Calu3 (cell line): ENCODE results near the gene IFNLR1. TPM values are rescaled to one million over a fixed set of nuclear protein-coding genes. Genes with fewer than 3 reads are reported as not detected.

Experiments used
- BruUV-seq: library from RNA; stranded (reverse); fragments of 400-500 nt; replicated peaks from 2 replicates; lab custom pipeline; 2021; lab: Mats Ljungman, UMichigan
- CTCF ChIA-PET: fragments of 300-600 bp; sonication (Branson Sonifier 250); formaldehyde crosslinking; loops from one replicate; lab custom pipeline; 2022; ENCODE audit warnings: antibody characterized with exemption; lab: Charles Lee
- DNase-seq: peaks from one replicate; pipeline ENCODE4 v3.0.0; 2022
- H3K27ac Mint-ChIP-seq: one replicate; pipeline ENCODE4 v1.8.0; 2022; ENCODE audit warnings: mixed read lengths; ENCODE audit not compliant: unreplicated experiment
- H3K27me3 Mint-ChIP-seq: one replicate; pipeline ENCODE4 v1.8.0; 2022; ENCODE audit warnings: mixed read lengths; ENCODE audit not compliant: unreplicated experiment
- H3K36me3 Mint-ChIP-seq: one replicate; pipeline ENCODE4 v1.8.0; 2022; ENCODE audit warnings: mild to moderate bottlenecking, moderate library complexity, mixed read lengths; ENCODE audit not compliant: insufficient read depth, unreplicated experiment
- H3K4me1 Mint-ChIP-seq: one replicate; pipeline ENCODE4 v1.8.0; 2022; ENCODE audit warnings: mild to moderate bottlenecking, low read depth, mixed read lengths; ENCODE audit not compliant: unreplicated experiment
- H3K4me3 Mint-ChIP-seq: one replicate; pipeline ENCODE4 v1.8.0; 2022; ENCODE audit warnings: mild to moderate bottlenecking, low read depth, moderate library complexity, mixed read lengths; ENCODE audit not compliant: unreplicated experiment
- H3K9me3 Mint-ChIP-seq: one replicate; pipeline ENCODE4 v1.8.0; 2022; ENCODE audit warnings: low read depth, mixed read lengths; ENCODE audit not compliant: unreplicated experiment
- intact Hi-C: fragments of 100-400 bp; cut with micrococcal nuclease; formaldehyde crosslinking; loops from one replicate; pipeline ENCODE4 v1.10.0; 2022; ENCODE audit not compliant: unreplicated experiment
- total RNA-seq: library from RNA; stranded (reverse); gene quantifications from 2 replicates; pipeline ENCODE4 v1.2.3, GENCODE V29; 2022
- TF ChIP-seq, protein P1 (sequence below): fragments of 200-600 bp; IDR thresholded peaks from one replicate; pipeline ENCODE4 v1.8.0; 2022; ENCODE audit warnings: antibody characterized with exemption; ENCODE audit not compliant: unreplicated experiment

The IFNLR1 gene
- total RNA-seq, 1 experiment from 2014 or later, result 4.5 TPM

DNA sequence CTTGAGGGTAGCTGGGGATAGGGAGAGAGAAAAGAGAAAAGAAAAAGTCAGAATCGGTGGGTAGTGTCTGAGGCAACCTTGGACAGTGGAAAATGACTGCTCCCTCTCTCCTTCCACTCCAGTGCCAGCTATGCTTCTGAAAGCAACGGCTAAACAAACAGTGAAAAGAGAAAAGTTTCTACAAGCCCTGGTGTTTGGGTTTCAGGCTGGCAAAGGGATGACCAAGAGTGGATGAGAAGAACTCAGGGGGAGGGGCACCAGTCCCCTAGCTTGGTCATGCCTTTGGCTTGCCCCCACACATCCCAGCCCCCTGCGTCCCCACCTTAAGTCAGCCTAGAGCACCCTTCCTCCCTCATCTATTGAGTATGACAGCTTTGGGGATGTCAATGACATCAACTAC, 52.7 kb downstream of the IFNLR1 start:
- no peak for DNase-seq
- intact Hi-C loops, result no loop called here

DNA sequence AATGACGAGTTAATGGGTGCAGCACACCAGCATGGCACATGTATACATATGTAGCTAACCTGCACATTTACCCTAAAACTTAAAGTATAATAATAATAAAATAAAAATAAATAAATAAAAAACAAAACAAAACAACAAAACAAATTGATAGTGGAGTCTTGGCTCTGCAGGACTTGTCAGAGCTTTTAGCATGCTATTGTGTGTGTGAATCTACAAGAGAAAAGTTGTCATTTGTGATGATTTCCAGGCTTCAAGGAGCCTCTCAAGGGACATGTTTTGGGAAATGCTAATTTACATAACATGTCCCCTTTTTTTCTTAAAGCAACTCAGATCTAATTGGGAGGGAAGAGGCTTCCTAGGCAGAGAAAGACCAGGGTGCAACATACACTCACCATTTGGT, 53.3 kb downstream of the IFNLR1 start:
- no peak for DNase-seq
- peaks cover 6% of the 10 kb centered on the region for H3K4me1 Mint-ChIP-seq
- H3K36me3 Mint-ChIP-seq, result peaks cover 4% of the 10 kb centered on the region
- intact Hi-C loops, result no loop called here
- BruUV-seq, result no TSS peak
- H3K4me3 Mint-ChIP-seq, result no peak overlapping the region
- no peak overlapping the region for H3K27ac Mint-ChIP-seq
- H3K9me3 Mint-ChIP-seq, result peaks cover 11% of the 10 kb centered on the region
- TF ChIP-seq, protein P1, sequence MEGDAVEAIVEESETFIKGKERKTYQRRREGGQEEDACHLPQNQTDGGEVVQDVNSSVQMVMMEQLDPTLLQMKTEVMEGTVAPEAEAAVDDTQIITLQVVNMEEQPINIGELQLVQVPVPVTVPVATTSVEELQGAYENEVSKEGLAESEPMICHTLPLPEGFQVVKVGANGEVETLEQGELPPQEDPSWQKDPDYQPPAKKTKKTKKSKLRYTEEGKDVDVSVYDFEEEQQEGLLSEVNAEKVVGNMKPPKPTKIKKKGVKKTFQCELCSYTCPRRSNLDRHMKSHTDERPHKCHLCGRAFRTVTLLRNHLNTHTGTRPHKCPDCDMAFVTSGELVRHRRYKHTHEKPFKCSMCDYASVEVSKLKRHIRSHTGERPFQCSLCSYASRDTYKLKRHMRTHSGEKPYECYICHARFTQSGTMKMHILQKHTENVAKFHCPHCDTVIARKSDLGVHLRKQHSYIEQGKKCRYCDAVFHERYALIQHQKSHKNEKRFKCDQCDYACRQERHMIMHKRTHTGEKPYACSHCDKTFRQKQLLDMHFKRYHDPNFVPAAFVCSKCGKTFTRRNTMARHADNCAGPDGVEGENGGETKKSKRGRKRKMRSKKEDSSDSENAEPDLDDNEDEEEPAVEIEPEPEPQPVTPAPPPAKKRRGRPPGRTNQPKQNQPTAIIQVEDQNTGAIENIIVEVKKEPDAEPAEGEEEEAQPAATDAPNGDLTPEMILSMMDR, result no peak
- CTCF ChIA-PET, result no interaction called here
- H3K27me3 Mint-ChIP-seq, result no peaks in the 10 kb centered on the region

More for the DNA sequence above, 52.7 kb downstream of the IFNLR1 start:
- TF ChIP-seq, protein P1, result no peak
- BruUV-seq, result no TSS peak
- CTCF ChIA-PET, result no interaction called here
- peaks cover 3% of the 10 kb centered on the region for H3K36me3 Mint-ChIP-seq
- no peak overlapping the region for H3K4me3 Mint-ChIP-seq
- H3K27ac Mint-ChIP-seq, result no peak overlapping the region
- no peaks in the 10 kb centered on the region for H3K27me3 Mint-ChIP-seq
- H3K4me1 Mint-ChIP-seq, result peaks cover under 1% of the 10 kb centered on the region
- H3K9me3 Mint-ChIP-seq, result peaks cover 6% of the 10 kb centered on the region

DNA sequence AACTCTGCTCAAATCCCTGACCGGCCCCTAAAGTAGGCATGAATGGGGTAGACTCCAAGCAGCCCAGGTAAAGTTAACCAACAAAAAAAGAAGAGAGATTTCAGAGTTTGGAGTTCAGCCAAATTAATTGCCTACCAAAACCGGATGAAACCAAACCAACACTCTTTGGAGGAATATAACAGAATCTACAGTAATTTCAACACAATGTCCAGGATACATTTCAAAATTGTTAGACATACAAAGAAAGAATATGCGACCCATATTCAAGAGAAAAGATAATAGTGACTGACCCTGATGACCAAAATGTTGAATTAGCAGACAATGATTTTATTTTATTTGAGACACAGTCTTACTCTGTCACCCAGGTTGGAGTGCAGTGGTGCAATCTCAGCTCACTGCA, 56.7 kb downstream of the IFNLR1 start:
- CTCF ChIA-PET, result no interaction called here
- intact Hi-C loops, result no loop called here
- no peak for DNase-seq
- peaks cover 9% of the 10 kb centered on the region for H3K4me1 Mint-ChIP-seq
- no peaks in the 10 kb centered on the region for H3K27me3 Mint-ChIP-seq
- TF ChIP-seq, protein P1, result no peak
- H3K9me3 Mint-ChIP-seq, result peaks cover 11% of the 10 kb centered on the region
- H3K36me3 Mint-ChIP-seq, result peaks cover 4% of the 10 kb centered on the region
- no peak overlapping the region for H3K27ac Mint-ChIP-seq
- no TSS peak for BruUV-seq
- no peak overlapping the region for H3K4me3 Mint-ChIP-seq

DNA sequence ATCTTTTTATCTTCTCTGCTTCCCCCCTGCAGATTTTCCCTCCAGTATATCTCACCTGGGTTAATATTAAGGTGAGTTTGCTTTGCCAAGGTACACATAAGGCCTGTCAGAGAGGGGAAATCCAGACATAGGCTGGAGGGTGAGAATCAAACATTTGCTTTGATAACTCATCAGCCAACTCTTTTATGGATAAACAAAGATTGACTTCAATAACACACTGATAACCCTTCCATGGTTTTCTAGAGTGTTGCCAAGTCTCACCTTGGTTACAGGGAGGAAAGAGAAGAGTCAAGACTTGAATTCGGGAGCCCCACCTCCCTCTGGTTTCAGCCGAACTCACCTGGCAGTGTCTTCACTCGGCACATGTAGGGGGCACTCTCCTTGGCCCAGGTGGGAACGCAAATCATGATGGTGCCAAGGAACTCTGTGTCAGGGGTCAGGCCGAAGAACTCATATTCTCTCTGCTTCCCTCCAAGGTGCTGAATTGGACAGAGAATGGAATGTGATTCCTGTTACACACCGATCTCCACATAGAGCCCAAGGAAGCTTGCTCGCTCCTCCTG, 59.2 kb downstream of the IFNLR1 start:
- H3K27ac Mint-ChIP-seq, result no peak overlapping the region
- CTCF ChIA-PET, result no interaction called here
- no peak for DNase-seq
- BruUV-seq, result no TSS peak
- H3K4me1 Mint-ChIP-seq, result peaks cover 9% of the 10 kb centered on the region
- TF ChIP-seq, protein P1, result no peak
- H3K9me3 Mint-ChIP-seq, result peaks cover 11% of the 10 kb centered on the region
- no peak overlapping the region for H3K4me3 Mint-ChIP-seq
- intact Hi-C loops, result no loop called here
- H3K27me3 Mint-ChIP-seq, result no peaks in the 10 kb centered on the region
- H3K36me3 Mint-ChIP-seq, result peaks cover 4% of the 10 kb centered on the region
